Lower leg skin (tissue), 4 donors: ENCODE measurements around the gene PKP4. TPM values are rescaled to one million over a fixed set of nuclear protein-coding genes. Genes with fewer than 3 reads are reported as not detected.

Experiments
- DNase-seq, 2 donors: peaks; one replicate each; pipeline ENCODE4 v3.0.0-alpha.2; 2019; ENCODE audit warnings: low spot score in 2 of 2
- H3K4me3 ChIP-seq: fragments of 200-600 bp; sonication (generic); 2 replicates; pipeline ENCODE4 v1.5.1; 2017; ENCODE audit warnings: mild to moderate bottlenecking, low read depth; ENCODE audit not compliant: poor library complexity, severe bottlenecking
- CTCF ChIP-seq, 3 donors: fragments of 450-650 bp; IDR thresholded peaks; one replicate each; pipeline ENCODE4 v1.5.1; 2016; ENCODE audit warnings: antibody characterized with exemption in 3 of 3, mild to moderate bottlenecking in 3 of 3, moderate library complexity in 2 of 3
- POLR2A ChIP-seq, 2 donors: fragments of 450-650 bp; IDR thresholded peaks; one replicate each; pipeline ENCODE4 v1.6.1; 2016 to 2017; ENCODE audit warnings: antibody characterized with exemption in 2 of 2, mild to moderate bottlenecking in 1 of 2, moderate library complexity in 1 of 2
- WGBS, 2 donors: methylation state at CpG; one replicate each; pipeline ENCODE4 v1.1.5; 2018; 5-methylcytosine and 5-hydroxymethylcytosine counted together
- intact Hi-C: fragments of 100-400 bp; cut with DNase I; formaldehyde crosslinking; loops from one replicate; pipeline ENCODE4 v1.15.0; 2023; ENCODE audit warnings: low total_unique reads
- total RNA-seq, 4 donors: library from RNA; depleted of rRNA; stranded (reverse); fragments of >200 nt; gene quantifications; one replicate each; pipeline ENCODE4 v1.1.0, GENCODE V29; 2016

PKP4 gene
- total RNA-seq, 4 donors from 2014 or later, result 28.0 to 71.0 (median 43.6) TPM

- no peak overlapping the region for H3K4me3 ChIP-seq
- intact Hi-C loops, result no loop called here
- no peak for TF ChIP-seq CTCF (IDR thresholded peaks at IDR 0.05)
- WGBS, 2 donors, result 98% methylated on average over 18 to 19 of the region's 19 CpGs
- DNase-seq, result no peak
Measured at GRCh38 chr2:158624961-158625360, 168.2 kb downstream of the PKP4 start.

DNA sequence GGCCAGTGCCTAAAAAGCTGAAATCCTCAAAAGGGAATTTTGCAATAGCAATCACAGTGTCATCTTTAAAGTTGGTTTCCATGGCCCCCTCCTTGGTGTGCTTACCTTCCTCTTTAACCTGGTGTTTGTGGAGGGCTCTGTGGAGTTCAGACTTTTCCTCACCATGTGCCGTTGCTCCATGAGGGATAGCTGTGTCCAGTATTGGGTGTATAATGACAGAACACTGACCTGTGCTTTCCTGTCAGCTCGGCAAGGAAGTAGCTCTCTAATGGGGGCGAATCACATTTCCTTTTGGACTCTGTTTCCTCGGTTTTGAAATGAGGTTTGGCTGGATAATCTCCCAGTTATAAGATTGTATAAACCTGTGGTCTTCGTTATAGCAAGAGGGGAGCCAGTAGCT lies 172.4 kb downstream of the PKP4 start:
- H3K4me3 ChIP-seq, result no peak overlapping the region
- intact Hi-C loops, result no loop called here
- WGBS, 2 donors, result 61 to 83% methylated on average over 5 of the region's 5 CpGs
- no peak for DNase-seq
- TF ChIP-seq CTCF (IDR thresholded peaks at IDR 0.05) (no peak), POLR2A (IDR thresholded peaks at IDR 0.05) (no peak)

DNA sequence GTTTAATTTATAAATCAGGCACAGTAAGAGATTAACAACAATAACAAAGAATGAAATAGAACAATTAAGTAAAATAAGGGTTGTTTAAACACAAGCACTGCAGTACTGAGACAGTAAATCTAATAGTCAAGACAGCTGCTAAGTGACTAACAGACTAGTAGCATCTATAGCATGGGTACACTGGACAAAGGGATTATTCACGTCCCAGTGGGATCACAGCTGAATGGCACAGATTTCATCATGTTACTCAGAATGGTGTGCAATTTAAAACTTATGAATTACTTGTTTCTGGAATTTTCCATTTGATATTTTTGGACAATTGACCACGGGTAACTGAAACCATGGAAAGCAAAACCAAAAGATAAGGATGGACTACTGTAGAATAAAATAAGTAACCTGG lies 176.5 kb downstream of the PKP4 start:
- TF ChIP-seq CTCF (IDR thresholded peaks at IDR 0.05), result no peak
- TF ChIP-seq POLR2A (IDR thresholded peaks at IDR 0.05), result no peak
- WGBS, 2 donors, result 95 to 97% methylated on average over 2 of the region's 2 CpGs
- intact Hi-C loops, result no loop called here
- no peak for DNase-seq
- no peak overlapping the region for H3K4me3 ChIP-seq

- TF ChIP-seq POLR2A (IDR thresholded peaks at IDR 0.05) (no peak), CTCF (IDR thresholded peaks at IDR 0.05) (no peak)
- H3K4me3 ChIP-seq, result no peak overlapping the region
- DNase-seq, result no peak
- WGBS, 2 donors, result 82 to 91% methylated on average over 5 of the region's 5 CpGs
- intact Hi-C loops, result no loop called here
Measured at GRCh38 chr2:158634627-158635026, 177.9 kb downstream of the PKP4 start.

GRCh38 chr2:158635961-158636601 lies 179.3 kb downstream of the PKP4 start:
- 72 to 74% methylated on average over 3 of the region's 3 CpGs for WGBS, 2 donors
- intact Hi-C loops, result no loop called here

More at GRCh38 chr2:158635961-158636601, 179.3 kb downstream of the PKP4 start:
- TF ChIP-seq POLR2A (IDR thresholded peaks at IDR 0.05) (no peak), CTCF (IDR thresholded peaks at IDR 0.05) (no peak)
- DNase-seq, result no peak
- H3K4me3 ChIP-seq, result no peak overlapping the region
